HG02642 (cell line): Measurements from ENCODE around the gene CRISP3.

Experiments
- ATAC-seq: cut with Tn5 transposase; IDR thresholded peaks from one replicate; pipeline ENCODE4 v1.9.1; 2021; ENCODE audit warnings: mild to moderate bottlenecking; ENCODE audit not compliant: unreplicated experiment, poor library complexity

The CRISP3 gene

GRCh38 chr6:49693512-49693911, 50.7 kb downstream of the CRISP3 start:
- no peak for ATAC-seq

- no peak for ATAC-seq
Measured at GRCh38 chr6:49692534-49692933, 51.7 kb downstream of the CRISP3 start.
